22Rv1 (cell line): Measurements from ENCODE around the gene STYXL1.

ENCODE experiments used
- CTCF ChIP-seq: fragments of 450-650 bp; IDR thresholded peaks from 2 replicates; pipeline ENCODE4 v1.5.1; 2017; ENCODE audit warnings: mild to moderate bottlenecking
- ZFX ChIP-seq: fragments of 450-650 bp; IDR thresholded peaks from 2 replicates; pipeline ENCODE4 v1.6.1; 2017; ENCODE audit warnings: antibody characterized with exemption, borderline replicate concordance

DNA sequence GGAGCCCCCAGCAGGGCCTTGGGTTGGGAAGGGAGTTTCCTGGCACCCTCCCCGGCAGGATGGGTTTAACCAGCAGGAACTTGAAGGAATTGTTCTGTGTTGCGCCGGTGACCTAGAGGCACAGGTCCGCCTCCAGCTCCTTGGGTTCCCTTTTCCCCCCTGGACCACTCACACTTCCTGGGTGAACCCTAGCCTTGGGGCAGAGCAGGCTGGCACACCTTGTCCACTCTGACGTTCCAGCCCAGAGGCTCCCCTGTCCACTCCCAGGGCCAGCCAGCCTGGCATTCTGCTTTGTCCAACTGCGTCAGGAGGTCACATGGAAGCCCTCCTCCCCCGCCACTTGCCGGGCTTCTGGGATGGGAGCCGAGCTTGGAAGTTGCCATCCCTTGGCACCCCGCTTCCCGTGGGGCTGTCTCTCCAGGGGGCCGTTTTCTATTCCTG lies 79.2 kb downstream of the STYXL1 start:
- TF ChIP-seq CTCF (no peak), ZFX (no peak)
